CD4-positive, alpha-beta memory T cell (primary cell): ENCODE data around the gene PNLIP. TPM values are rescaled to one million over a fixed set of nuclear protein-coding genes. Genes with fewer than 3 reads are reported as not detected.

Experiments
- CTCF ChIA-PET: fragments of 350-600 bp; sonication (Branson Sonifier 250); formaldehyde crosslinking; loops from one replicate; lab custom pipeline; 2021; ENCODE audit warnings: inconsistent platforms; ENCODE audit not compliant: partially characterized antibody; lab: Charles Lee
- POLR2A ChIA-PET: fragments of 350-600 bp; sonication (Branson Sonifier 250); formaldehyde crosslinking; loops from one replicate; lab custom pipeline; 2021; ENCODE audit not compliant: partially characterized antibody; lab: Charles Lee
- DNase-seq, 5 donors: peaks; one replicate each; pipeline versions ENCODE4 v3.0.0 to v3.0.0-alpha.2; 2020 to 2022; ENCODE audit warnings: mixed read lengths in 1 of 5
- H3K27ac ChIP-seq: one replicate; pipeline ENCODE4 v1.7.0; 2013; ENCODE audit warnings: low read depth, low read length
- H3K27me3 ChIP-seq: 2 replicates; pipeline ENCODE4 v1.7.0; 2013; ENCODE audit warnings: mild to moderate bottlenecking, low read length, moderate library complexity; ENCODE audit not compliant: insufficient read depth
- H3K36me3 ChIP-seq: 2 replicates; pipeline ENCODE4 v1.7.0; 2013; ENCODE audit warnings: mild to moderate bottlenecking, low read length, moderate library complexity; ENCODE audit not compliant: insufficient read depth
- H3K4me1 ChIP-seq: 2 replicates; pipeline ENCODE4 v1.7.0; 2013; ENCODE audit warnings: mild to moderate bottlenecking, low read length, moderate library complexity; ENCODE audit not compliant: insufficient read depth
- H3K4me3 ChIP-seq, 2 donors: one replicate each; pipeline ENCODE4 v1.7.0; 2013; ENCODE audit warnings: low read length in 2 of 2, mild to moderate bottlenecking in 1 of 2
- H3K9me3 ChIP-seq, 2 donors: one replicate each; pipeline ENCODE4 v1.7.0; 2013; ENCODE audit warnings: low read length in 2 of 2, control low read depth in 1 of 2; ENCODE audit not compliant: control insufficient read depth in 1 of 2
- H3K27ac Mint-ChIP-seq, 7 donors: one replicate each; pipeline ENCODE4 v1.8.0; 2020 to 2021; ENCODE audit warnings: mixed read lengths in 7 of 7, mild to moderate bottlenecking in 6 of 7, inconsistent platforms in 3 of 7, moderate library complexity in 3 of 7
- H3K27me3 Mint-ChIP-seq, 2 donors: one replicate each; pipeline ENCODE4 v1.8.0; 2020 to 2021; ENCODE audit warnings: mixed read lengths in 2 of 2
- H3K36me3 Mint-ChIP-seq, 2 donors: one replicate each; pipeline ENCODE4 v1.8.0; 2020 to 2021; ENCODE audit warnings: mixed read lengths in 2 of 2, inconsistent platforms in 1 of 2, mild to moderate bottlenecking in 1 of 2
- H3K4me1 Mint-ChIP-seq, 4 donors: one replicate each; pipeline ENCODE4 v1.8.0; 2020 to 2021; ENCODE audit warnings: mixed read lengths in 4 of 4, mild to moderate bottlenecking in 1 of 4
- H3K4me3 Mint-ChIP-seq, 8 donors: one replicate each; pipeline ENCODE4 v1.8.0; 2020 to 2021; ENCODE audit warnings: mixed read lengths in 8 of 8, mild to moderate bottlenecking in 7 of 8, moderate library complexity in 6 of 8, inconsistent platforms in 3 of 8
- H3K9me3 Mint-ChIP-seq, 8 donors: one replicate each; pipeline ENCODE4 v1.8.0; 2020 to 2021; ENCODE audit warnings: mixed read lengths in 8 of 8, mild to moderate bottlenecking in 5 of 8, inconsistent platforms in 3 of 8, moderate library complexity in 1 of 8
- intact Hi-C: fragments of 100-400 bp; cut with micrococcal nuclease; formaldehyde crosslinking; loops from one replicate; pipeline ENCODE4 v1.15.1; 2023
- polyA plus RNA-seq, 2 donors: library from polyadenylated mRNA; unstranded; fragments of 300-500 nt; fragmentation: Illumina TruSeq; gene quantifications; one replicate each; pipeline ENCODE4 v1.2.3, GENCODE V29; 2021
- total RNA-seq, 2 experiments: library from RNA; stranded (reverse); gene quantifications; one replicate each; pipeline ENCODE4 v1.2.3, GENCODE V29; 2021

Gene PNLIP
- total and polyA plus RNA-seq, 4 experiments from 2014 or later = not detected

DNA sequence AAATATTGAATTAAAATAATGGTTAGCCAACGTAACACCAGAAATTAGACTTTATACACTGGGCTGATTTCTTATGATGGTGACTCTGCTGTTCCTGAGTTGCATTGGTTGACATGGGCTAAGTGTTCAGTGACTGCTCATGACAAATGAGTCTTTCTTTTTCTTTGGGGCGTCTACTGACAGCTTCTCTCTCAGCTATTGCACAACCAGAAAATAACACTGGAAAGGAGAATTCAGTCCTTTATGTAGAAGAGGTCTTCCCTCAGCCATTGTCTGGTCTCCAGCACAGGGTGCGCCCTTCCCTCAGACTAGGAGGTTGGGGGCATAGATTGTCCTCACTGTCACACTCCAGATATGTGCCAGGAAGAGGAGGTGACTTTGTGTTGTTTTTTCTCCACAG lies 21.6 kb downstream of the PNLIP start:
- no peak overlapping the region for H3K4me3 ChIP-seq
- H3K9me3 Mint-ChIP-seq = peaks cover 0 to 8% (median 0%) of the 10 kb centered on the region in 8 donors
- no peaks in the 10 kb centered on the region for H3K4me1 ChIP-seq
- no peaks in the 10 kb centered on the region for H3K36me3 ChIP-seq
- intact Hi-C loops = no loop called here
- H3K4me1 Mint-ChIP-seq = no peaks in the 10 kb centered on the region
- ChIA-PET POLR2A (no interaction called here), CTCF (no interaction called here)
- H3K27ac Mint-ChIP-seq = no peak overlapping the region
- no peak overlapping the region for H3K27ac ChIP-seq
- no peak overlapping the region for H3K4me3 Mint-ChIP-seq
- no peak for DNase-seq
- no peaks in the 10 kb centered on the region for H3K9me3 ChIP-seq
- peaks cover 0 to 3% of the 10 kb centered on the region in 2 donors for H3K27me3 Mint-ChIP-seq
- no peaks in the 10 kb centered on the region for H3K36me3 Mint-ChIP-seq
- H3K27me3 ChIP-seq = no peaks in the 10 kb centered on the region

DNA sequence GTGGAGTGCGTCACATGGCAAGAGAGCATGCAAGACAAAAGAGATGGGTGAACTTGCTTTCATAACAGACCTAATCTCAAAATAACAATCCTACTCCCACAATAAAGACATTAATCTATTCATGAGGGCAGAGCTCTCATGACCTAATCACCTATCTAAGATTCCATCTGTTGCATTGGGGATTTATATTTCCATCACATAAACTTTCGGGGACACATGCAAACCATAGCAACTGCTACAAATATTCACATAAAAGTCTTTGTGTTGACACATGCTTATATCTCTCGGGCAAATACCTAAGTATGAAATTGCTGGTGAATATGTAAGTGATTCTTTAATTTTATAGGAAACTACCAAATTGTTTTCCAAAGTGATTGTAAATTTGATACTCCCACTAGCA lies 29.1 kb downstream of the PNLIP start:
- no peaks in the 10 kb centered on the region for H3K27me3 ChIP-seq
- H3K4me3 Mint-ChIP-seq = no peak overlapping the region
- H3K27ac Mint-ChIP-seq = no peak overlapping the region
- no peaks in the 10 kb centered on the region for H3K36me3 Mint-ChIP-seq
- intact Hi-C loops = no loop called here
- CTCF ChIA-PET = no interaction called here
- peaks cover 0 to 7% (median 3%) of the 10 kb centered on the region in 8 donors for H3K9me3 Mint-ChIP-seq
- no peaks in the 10 kb centered on the region for H3K36me3 ChIP-seq
- H3K27me3 Mint-ChIP-seq = peaks cover 0 to 2% of the 10 kb centered on the region in 2 donors
- H3K4me1 Mint-ChIP-seq = peaks cover 0 to 2% (median 0%) of the 10 kb centered on the region in 4 donors
- POLR2A ChIA-PET = no interaction called here
- no peaks in the 10 kb centered on the region for H3K4me1 ChIP-seq
- H3K9me3 ChIP-seq = no peaks in the 10 kb centered on the region
- H3K27ac ChIP-seq = no peak overlapping the region
- H3K4me3 ChIP-seq = no peak overlapping the region
- no peak for DNase-seq

DNA sequence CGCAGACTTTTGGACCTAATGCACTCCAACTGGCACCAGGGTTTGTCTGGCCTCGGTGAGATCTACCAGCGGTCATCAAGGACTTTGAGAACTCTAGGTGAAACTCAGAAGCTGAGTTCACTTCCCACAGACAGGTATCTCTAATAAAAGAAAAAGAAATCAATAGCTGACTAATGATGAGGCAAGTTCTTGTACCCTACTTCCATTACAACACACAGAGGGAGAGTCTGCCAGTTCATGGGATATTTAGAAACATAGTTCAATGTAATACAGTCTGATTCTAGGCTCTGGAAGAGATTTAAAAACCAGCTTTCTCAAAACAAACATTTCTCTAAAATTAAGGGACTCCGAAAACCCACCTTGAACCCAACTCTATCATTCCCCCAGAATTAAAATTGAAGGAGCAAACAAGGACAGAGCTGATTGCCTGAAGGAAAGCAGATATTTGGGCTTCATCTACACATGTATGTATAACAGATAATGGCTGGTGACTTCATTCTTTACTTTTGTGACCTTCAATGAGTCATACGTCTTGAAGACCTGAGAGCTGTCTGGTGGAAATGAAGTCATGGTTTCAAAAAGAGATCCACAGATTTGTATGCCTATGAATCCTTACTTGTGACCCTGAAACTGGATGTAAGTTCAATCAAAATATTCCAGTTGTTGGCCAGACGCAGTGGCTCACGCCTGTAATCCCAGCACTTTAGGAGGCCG lies 42.3 kb downstream of the PNLIP start:
- ChIA-PET POLR2A (no interaction called here), CTCF (no interaction called here)
- H3K27me3 ChIP-seq = no peaks in the 10 kb centered on the region
- no peak overlapping the region for H3K4me3 Mint-ChIP-seq
- intact Hi-C loops = no loop called here
- no peak overlapping the region for H3K27ac Mint-ChIP-seq
- no peaks in the 10 kb centered on the region for H3K36me3 Mint-ChIP-seq
- no peaks in the 10 kb centered on the region for H3K4me1 ChIP-seq
- peaks cover 0 to 1% of the 10 kb centered on the region in 2 donors for H3K27me3 Mint-ChIP-seq
- no peaks in the 10 kb centered on the region for H3K36me3 ChIP-seq
- no peaks in the 10 kb centered on the region for H3K9me3 ChIP-seq
- H3K4me1 Mint-ChIP-seq = no peaks in the 10 kb centered on the region
- H3K27ac ChIP-seq = no peak overlapping the region
- no peak for DNase-seq
- no peak overlapping the region for H3K4me3 ChIP-seq
- H3K9me3 Mint-ChIP-seq = peaks cover 0 to 3% (median 0%) of the 10 kb centered on the region in 8 donors

DNA sequence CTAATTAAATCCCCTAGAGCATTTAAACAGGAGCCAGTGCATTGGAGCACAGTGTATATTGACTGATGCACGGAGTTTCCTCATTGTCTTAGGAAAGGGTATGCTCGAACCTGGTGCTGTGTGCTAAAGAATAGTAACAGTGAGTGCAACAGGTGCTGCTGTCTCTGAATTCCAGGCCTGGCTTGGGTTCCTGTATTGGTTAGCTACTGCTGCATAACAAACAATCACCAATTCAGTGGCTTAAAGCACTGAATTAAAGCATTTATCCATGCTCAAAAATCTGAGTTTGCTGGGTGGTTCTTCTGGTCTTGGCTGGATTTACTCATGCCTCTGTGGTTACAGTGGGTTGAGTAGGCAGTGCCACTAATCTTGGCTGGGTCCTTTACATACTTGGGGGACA lies 43.3 kb downstream of the PNLIP start:
- Mint-ChIP-seq H3K36me3 (no peaks in the 10 kb centered on the region), H3K4me1 (no peaks in the 10 kb centered on the region), H3K27me3 (peaks cover 0 to 1% of the 10 kb centered on the region in 2 donors), H3K9me3 (peaks cover 0 to 3% (median 0%) of the 10 kb centered on the region in 8 donors), H3K27ac (no peak overlapping the region), H3K4me3 (no peak overlapping the region)
- H3K9me3 ChIP-seq = no peaks in the 10 kb centered on the region
- no peak overlapping the region for H3K4me3 ChIP-seq
- DNase-seq = no peak
- no peaks in the 10 kb centered on the region for H3K4me1 ChIP-seq
- intact Hi-C loops = no loop called here
- POLR2A ChIA-PET = no interaction called here
- no peaks in the 10 kb centered on the region for H3K36me3 ChIP-seq
- no peak overlapping the region for H3K27ac ChIP-seq
- CTCF ChIA-PET = no interaction called here
- no peaks in the 10 kb centered on the region for H3K27me3 ChIP-seq

- no peaks in the 10 kb centered on the region for H3K36me3 Mint-ChIP-seq
- H3K27me3 ChIP-seq = no peaks in the 10 kb centered on the region
- H3K9me3 Mint-ChIP-seq = peaks cover 0 to 3% (median 0%) of the 10 kb centered on the region in 8 donors
- ChIA-PET CTCF (no interaction called here), POLR2A (no interaction called here)
- intact Hi-C loops = no loop called here
- no peak for DNase-seq
- no peak overlapping the region for H3K27ac Mint-ChIP-seq
- H3K36me3 ChIP-seq = no peaks in the 10 kb centered on the region
- no peaks in the 10 kb centered on the region for H3K4me1 Mint-ChIP-seq
- no peak overlapping the region for H3K4me3 ChIP-seq
- peaks cover 0 to 1% of the 10 kb centered on the region in 2 donors for H3K27me3 Mint-ChIP-seq
- H3K9me3 ChIP-seq = no peaks in the 10 kb centered on the region
- no peak overlapping the region for H3K4me3 Mint-ChIP-seq
- H3K4me1 ChIP-seq = no peaks in the 10 kb centered on the region
- no peak overlapping the region for H3K27ac ChIP-seq
These were observed 44.2 kb downstream of the PNLIP start for GRCh38 chr10:116589926-116590325.

DNA sequence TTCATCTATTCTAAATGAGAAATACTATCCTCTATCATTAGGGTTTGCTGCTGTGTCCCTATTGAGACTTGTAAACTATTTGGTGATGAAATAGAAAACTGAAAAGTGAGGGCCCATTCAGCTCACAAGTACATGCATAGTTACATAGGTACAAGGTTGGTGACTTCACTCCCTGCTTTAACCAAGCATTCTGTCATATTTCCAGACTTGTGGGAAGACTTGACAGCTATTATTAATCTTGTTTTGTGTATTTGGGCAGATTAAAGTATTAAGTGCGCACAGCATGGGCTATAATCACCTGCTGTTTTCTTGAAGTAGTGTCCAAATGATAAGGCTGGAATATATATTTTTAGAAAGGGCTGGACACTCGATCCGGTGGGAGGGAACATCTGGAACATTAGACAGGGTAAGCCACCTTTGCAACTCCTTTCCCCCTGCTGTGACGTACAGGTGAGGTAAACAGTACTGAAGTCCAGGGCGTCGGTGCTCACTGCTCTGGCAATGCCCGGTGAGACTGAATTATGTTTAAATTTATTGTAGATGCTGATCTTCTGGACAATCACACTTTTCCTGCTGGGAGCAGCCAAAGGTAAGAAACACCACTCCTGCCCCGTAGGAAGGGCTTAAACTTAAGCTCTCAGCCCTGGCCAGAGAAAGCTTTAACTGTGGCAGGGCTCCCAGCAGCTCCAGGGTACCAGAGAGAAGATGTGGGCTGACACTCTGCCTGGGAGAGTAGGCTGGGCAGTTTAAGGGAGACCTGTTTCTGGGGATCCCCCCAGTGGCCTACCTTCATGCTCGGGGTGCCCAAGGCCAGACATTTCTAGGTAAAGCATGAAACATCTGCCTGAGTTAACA lies 45.1 kb downstream of the PNLIP start, which contains the start of gene PNLIPRP1:
Gene PNLIPRP1, plus strand, starts transcription at position 370 of the 855 bp plus-strand sequence. Its CDS starts 171 bp downstream, at position 541.
- H3K4me1 Mint-ChIP-seq = no peaks in the 10 kb centered on the region
- ChIA-PET POLR2A (no interaction called here), CTCF (no interaction called here)
- H3K27ac Mint-ChIP-seq = no peak within 1 kb of the TSS
- no peaks in the 10 kb centered on the region for H3K36me3 Mint-ChIP-seq
- Histone ChIP-seq H3K4me1 (no peaks in the 10 kb centered on the region), H3K4me3 (no peak within 1 kb of the TSS), H3K9me3 (no peaks in the 10 kb centered on the region), H3K27ac (no peak within 1 kb of the TSS), H3K36me3 (no peaks in the 10 kb centered on the region), H3K27me3 (no peaks in the 10 kb centered on the region)
- H3K9me3 Mint-ChIP-seq = peaks cover 0 to 3% (median 0%) of the 10 kb centered on the region in 8 donors
- no peak within 1 kb of the TSS for H3K4me3 Mint-ChIP-seq
- intact Hi-C loops = no loop called here
- peaks cover 0 to 1% of the 10 kb centered on the region in 2 donors for H3K27me3 Mint-ChIP-seq
- no peak for DNase-seq

- intact Hi-C loops = no loop called here
- H3K27ac ChIP-seq = no peak overlapping the region
- no peak for DNase-seq
- Mint-ChIP-seq H3K27me3 (no peaks in the 10 kb centered on the region), H3K4me1 (no peaks in the 10 kb centered on the region), H3K9me3 (no peaks in the 10 kb centered on the region), H3K4me3 (no peak overlapping the region), H3K36me3 (no peaks in the 10 kb centered on the region), H3K27ac (no peak overlapping the region)
- ChIA-PET POLR2A (no interaction called here), CTCF (no interaction called here)
- no peaks in the 10 kb centered on the region for H3K36me3 ChIP-seq
- H3K4me1 ChIP-seq = no peaks in the 10 kb centered on the region
- no peak overlapping the region for H3K4me3 ChIP-seq
- H3K9me3 ChIP-seq = no peaks in the 10 kb centered on the region
- no peaks in the 10 kb centered on the region for H3K27me3 ChIP-seq
These were observed 47.5 kb downstream of the PNLIP start for GRCh38 chr10:116593139-116593740.
